ENCODE data around the gene FOXN4. TPM values are rescaled to one million over a fixed set of nuclear protein-coding genes. Genes with fewer than 3 reads are reported as not detected.

The FOXN4 gene
- total RNA-seq, 1 experiment from 2014 or later, result 0.52 TPM

DNA sequence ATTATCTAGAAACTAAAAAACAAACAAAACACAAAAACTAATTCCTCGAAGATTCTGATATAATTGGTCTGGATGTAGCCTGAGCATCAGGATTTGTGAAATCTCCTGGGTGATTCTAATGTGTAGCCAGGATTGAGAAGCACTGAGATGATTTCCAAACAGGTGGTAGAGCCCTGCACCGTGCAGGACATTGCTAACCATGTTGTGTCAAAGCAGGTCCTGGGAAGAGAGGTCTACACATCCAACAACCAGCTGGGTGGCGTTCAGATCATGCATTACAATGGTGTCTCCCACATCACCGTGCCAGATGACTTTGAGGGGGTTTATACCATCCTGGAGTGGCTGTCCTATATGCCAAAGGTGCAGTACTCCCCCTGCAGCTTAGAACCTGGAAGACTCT, 56.3 kb downstream of the FOXN4 start:
- CTCF ChIA-PET, result interaction anchor here (1.2 kb wide), 1 partner anchor 11 kb away, joined by 3 read pairs; no protein-coding TSS in a partner anchor
- POLR2A ChIA-PET, result no interaction called here

DNA sequence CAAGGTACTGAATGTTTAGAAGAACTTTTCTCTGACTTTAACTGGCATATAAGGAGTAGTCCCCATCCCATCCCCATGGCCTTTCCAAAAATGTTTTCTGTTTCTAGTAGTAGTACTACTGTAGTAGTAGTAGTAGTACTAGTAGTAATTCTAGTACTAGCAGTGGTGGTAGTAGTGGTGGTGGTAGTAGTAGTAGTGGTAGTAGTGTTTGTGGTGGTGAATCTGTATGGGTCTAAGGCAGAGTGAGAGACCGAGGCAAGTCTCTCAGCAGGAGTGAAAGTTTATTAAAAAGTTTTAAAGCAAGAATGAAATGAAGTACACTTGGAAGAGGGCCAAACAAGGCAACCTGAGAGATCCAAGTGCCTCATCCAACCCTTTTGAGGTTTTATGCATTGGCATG, 58.6 kb downstream of the FOXN4 start:
- Histone ChIP-seq H3K9ac (ENCODE audit: low read length) (no peak overlapping the region), H3K4me3 (replicated peaks in 1 of 2; ENCODE audit: low read depth in 1 of 2, low read length in 2 of 2) (no peak overlapping the region), H3K27ac (ENCODE audit: low read depth, low read length) (no peak overlapping the region), H3K36me3 (ENCODE audit: control insufficient read depth in 1 of 2, insufficient read depth in 2 of 2, low read length in 2 of 2) (no peaks in the 10 kb centered on the region), H4K20me1 (ENCODE audit: insufficient read depth) (no peaks in the 10 kb centered on the region), H3K4me2 (ENCODE audit: low read length) (no peak overlapping the region), H3K4me1 (ENCODE audit: control insufficient read depth in 1 of 2, insufficient read depth in 2 of 2, low read length in 2 of 2) (peaks cover 0 to 8% of the 10 kb centered on the region in 2 experiments; a peak in 3 of 4 replicates), H3K79me2 (ENCODE audit: insufficient read depth, low read length) (no peaks in the 10 kb centered on the region), H3K9me3 (ENCODE audit: control insufficient read depth in 1 of 2, insufficient read depth in 1 of 2, low read depth in 1 of 2, low read length in 2 of 2) (peaks cover 7 to 9% of the 10 kb centered on the region in 2 experiments; a peak in 2 of 4 replicates), H3K9me2 (ENCODE audit: insufficient read depth) (no peaks in the 10 kb centered on the region), H2AFZ (ENCODE audit: low read depth, low read length, poor library complexity, severe bottlenecking) (no peak overlapping the region), H3K27me3 (ENCODE audit: insufficient read depth, low read length) (no peaks in the 10 kb centered on the region)
- ChIA-PET RAD21 (ENCODE audit: low non-redundant PET in 1 of 2, low total read pairs in 2 of 2, uncharacterized antibody in 2 of 2, unreplicated experiment in 2 of 2) (no interaction called here), POLR2A (no interaction called here), CTCF (no interaction called here)
- ATAC-seq (no peak), DNase-seq (ENCODE audit: low read depth, low spot score) (no peak)
- BruUV-seq (replicated peaks), result no TSS peak
- intact Hi-C loops (cut with micrococcal nuclease), result no loop called here
- TF ChIP-seq FOSL1 (IDR thresholded peaks at IDR 0.05; ENCODE audit: low read depth) (no peak), POLR2A (IDR thresholded peaks at IDR 0.05; ENCODE audit: borderline replicate concordance, extremely low read depth, insufficient read depth, insufficient read length) (no peak), SP1 (IDR thresholded peaks at IDR 0.05; ENCODE audit: low read depth) (no peak), CBX3 (IDR thresholded peaks at IDR 0.05; ENCODE audit: low read depth) (no peak), ZFX (IDR thresholded peaks at IDR 0.05) (no peak), EGR1 (IDR thresholded peaks at IDR 0.05; ENCODE audit: low read depth) (no peak)
- TF ChIP-seq, protein P1, sequence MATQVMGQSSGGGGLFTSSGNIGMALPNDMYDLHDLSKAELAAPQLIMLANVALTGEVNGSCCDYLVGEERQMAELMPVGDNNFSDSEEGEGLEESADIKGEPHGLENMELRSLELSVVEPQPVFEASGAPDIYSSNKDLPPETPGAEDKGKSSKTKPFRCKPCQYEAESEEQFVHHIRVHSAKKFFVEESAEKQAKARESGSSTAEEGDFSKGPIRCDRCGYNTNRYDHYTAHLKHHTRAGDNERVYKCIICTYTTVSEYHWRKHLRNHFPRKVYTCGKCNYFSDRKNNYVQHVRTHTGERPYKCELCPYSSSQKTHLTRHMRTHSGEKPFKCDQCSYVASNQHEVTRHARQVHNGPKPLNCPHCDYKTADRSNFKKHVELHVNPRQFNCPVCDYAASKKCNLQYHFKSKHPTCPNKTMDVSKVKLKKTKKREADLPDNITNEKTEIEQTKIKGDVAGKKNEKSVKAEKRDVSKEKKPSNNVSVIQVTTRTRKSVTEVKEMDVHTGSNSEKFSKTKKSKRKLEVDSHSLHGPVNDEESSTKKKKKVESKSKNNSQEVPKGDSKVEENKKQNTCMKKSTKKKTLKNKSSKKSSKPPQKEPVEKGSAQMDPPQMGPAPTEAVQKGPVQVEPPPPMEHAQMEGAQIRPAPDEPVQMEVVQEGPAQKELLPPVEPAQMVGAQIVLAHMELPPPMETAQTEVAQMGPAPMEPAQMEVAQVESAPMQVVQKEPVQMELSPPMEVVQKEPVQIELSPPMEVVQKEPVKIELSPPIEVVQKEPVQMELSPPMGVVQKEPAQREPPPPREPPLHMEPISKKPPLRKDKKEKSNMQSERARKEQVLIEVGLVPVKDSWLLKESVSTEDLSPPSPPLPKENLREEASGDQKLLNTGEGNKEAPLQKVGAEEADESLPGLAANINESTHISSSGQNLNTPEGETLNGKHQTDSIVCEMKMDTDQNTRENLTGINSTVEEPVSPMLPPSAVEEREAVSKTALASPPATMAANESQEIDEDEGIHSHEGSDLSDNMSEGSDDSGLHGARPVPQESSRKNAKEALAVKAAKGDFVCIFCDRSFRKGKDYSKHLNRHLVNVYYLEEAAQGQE (IDR thresholded peaks at IDR 0.05; ENCODE audit: low read depth), result no peak
- TF ChIP-seq, protein P2, sequence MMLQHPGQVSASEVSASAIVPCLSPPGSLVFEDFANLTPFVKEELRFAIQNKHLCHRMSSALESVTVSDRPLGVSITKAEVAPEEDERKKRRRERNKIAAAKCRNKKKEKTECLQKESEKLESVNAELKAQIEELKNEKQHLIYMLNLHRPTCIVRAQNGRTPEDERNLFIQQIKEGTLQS (IDR thresholded peaks at IDR 0.05), result no peak
- TF ChIP-seq, protein P3, sequence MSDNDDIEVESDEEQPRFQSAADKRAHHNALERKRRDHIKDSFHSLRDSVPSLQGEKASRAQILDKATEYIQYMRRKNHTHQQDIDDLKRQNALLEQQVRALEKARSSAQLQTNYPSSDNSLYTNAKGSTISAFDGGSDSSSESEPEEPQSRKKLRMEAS (IDR thresholded peaks at IDR 0.05), result no peak

More for the DNA sequence above, 56.3 kb downstream of the FOXN4 start:
- H3K4me3 ChIP-seq (replicated peaks in 1 of 2; ENCODE audit: low read depth in 1 of 2, low read length in 2 of 2), result no peak overlapping the region
- no peak for ATAC-seq
- no peaks in the 10 kb centered on the region for H3K9me2 ChIP-seq (ENCODE audit: insufficient read depth)
- intact Hi-C loops (cut with micrococcal nuclease), result no loop called here
- peaks cover 0 to 8% of the 10 kb centered on the region in 2 experiments; a peak in 3 of 4 replicates for H3K4me1 ChIP-seq (ENCODE audit: control insufficient read depth in 1 of 2, insufficient read depth in 2 of 2, low read length in 2 of 2)
- no peaks in the 10 kb centered on the region for H3K27me3 ChIP-seq (ENCODE audit: insufficient read depth, low read length)
- TF ChIP-seq, protein P1 (IDR thresholded peaks at IDR 0.05; ENCODE audit: low read depth), result no peak
- TF ChIP-seq POLR2AphosphoS5 (IDR thresholded peaks at IDR 0.05; ENCODE audit: low read depth, low read length), result no peak
- H4K20me1 ChIP-seq (ENCODE audit: insufficient read depth), result no peaks in the 10 kb centered on the region
- no peak overlapping the region for H3K27ac ChIP-seq (ENCODE audit: low read depth, low read length)
- BruUV-seq (replicated peaks), result no TSS peak
- no peak for DNase-seq (ENCODE audit: low read depth, low spot score)
- H3K36me3 ChIP-seq (ENCODE audit: control insufficient read depth in 1 of 2, insufficient read depth in 2 of 2, low read length in 2 of 2), result no peaks in the 10 kb centered on the region
- no peak overlapping the region for H2AFZ ChIP-seq (ENCODE audit: low read depth, low read length, poor library complexity, severe bottlenecking)
- no peaks in the 10 kb centered on the region for H3K79me2 ChIP-seq (ENCODE audit: insufficient read depth, low read length)
- H3K9ac ChIP-seq (ENCODE audit: low read length), result no peak overlapping the region
- RAD21 ChIA-PET (ENCODE audit: low non-redundant PET in 1 of 2, low total read pairs in 2 of 2, uncharacterized antibody in 2 of 2, unreplicated experiment in 2 of 2), result no interaction called here
- peaks cover 7 to 9% of the 10 kb centered on the region in 2 experiments; a peak in 2 of 4 replicates for H3K9me3 ChIP-seq (ENCODE audit: control insufficient read depth in 1 of 2, insufficient read depth in 1 of 2, low read depth in 1 of 2, low read length in 2 of 2)
- no peak overlapping the region for H3K4me2 ChIP-seq (ENCODE audit: low read length)

All from HCT116 (cell line).